Measurements from ENCODE around the gene ADAMTS14. TPM values are rescaled to one million over a fixed set of nuclear protein-coding genes. Genes with fewer than 3 reads are reported as not detected.

ADAMTS14 gene
- total RNA-seq, 4 donors from 2014 or later, result 0.15 to 0.51 (median 0.40) TPM

GRCh38 chr10:70678757-70679489 is 6.6 kb downstream of the ADAMTS14 start:
- Histone ChIP-seq H3K9me3 (no peaks in the 10 kb centered on the region), H3K4me3 (no peak overlapping the region), H3K4me1 (peaks cover 30% of the 10 kb centered on the region), H3K27ac (no peak overlapping the region), H3K36me3 (no peaks in the 10 kb centered on the region), H3K27me3 (peaks cover 8% of the 10 kb centered on the region)
- WGBS, result 80% methylated on average over 3 of the region's 3 CpGs
- no peak for DNase-seq (ENCODE audit: low spot score in 2 of 2)
- no peak for TF ChIP-seq CTCF (IDR thresholded peaks at IDR 0.05)
- TF ChIP-seq POLR2A (IDR thresholded peaks at IDR 0.05), result no peak
- TF ChIP-seq EP300 (IDR thresholded peaks at IDR 0.05), result no peak
- TF ChIP-seq POLR2AphosphoS5 (IDR thresholded peaks at IDR 0.05), result no peak

- Histone ChIP-seq H3K36me3 (no peaks in the 10 kb centered on the region), H3K27ac (no peak overlapping the region), H3K9me3 (no peaks in the 10 kb centered on the region), H3K4me3 (no peak overlapping the region), H3K27me3 (peaks cover 3% of the 10 kb centered on the region), H3K4me1 (peaks cover 24% of the 10 kb centered on the region)
- 69% methylated on average over 10 of the region's 10 CpGs for WGBS
- TF ChIP-seq EP300 (IDR thresholded peaks at IDR 0.05) (no peak), POLR2A (IDR thresholded peaks at IDR 0.05) (no peak), CTCF (IDR thresholded peaks at IDR 0.05) (no peak), POLR2AphosphoS5 (IDR thresholded peaks at IDR 0.05) (no peak)
- peak in 1 of 2 donors; percentile 78 for DNase-seq (ENCODE audit: low spot score in 2 of 2)
These were observed 7.2 kb downstream of the ADAMTS14 start for GRCh38 chr10:70679498-70679897.

GRCh38 chr10:70680899-70681730 is 8.8 kb downstream of the ADAMTS14 start:
- H3K4me3 ChIP-seq, result no peak overlapping the region
- H3K36me3 ChIP-seq, result no peaks in the 10 kb centered on the region
- H3K4me1 ChIP-seq, result peaks cover 12% of the 10 kb centered on the region
- no peak for TF ChIP-seq POLR2A (IDR thresholded peaks at IDR 0.05)
- TF ChIP-seq EP300 (IDR thresholded peaks at IDR 0.05), result no peak
- TF ChIP-seq POLR2AphosphoS5 (IDR thresholded peaks at IDR 0.05), result no peak
- TF ChIP-seq CTCF (IDR thresholded peaks at IDR 0.05), result no peak
- H3K27me3 ChIP-seq, result no peaks in the 10 kb centered on the region
- H3K27ac ChIP-seq, result no peak overlapping the region
- WGBS, result 71% methylated on average over 7 of the region's 11 CpGs
- H3K9me3 ChIP-seq, result no peaks in the 10 kb centered on the region
- no peak for DNase-seq (ENCODE audit: low spot score in 2 of 2)

GRCh38 chr10:70681731-70682005 is 9.4 kb downstream of the ADAMTS14 start:
- 100% methylated on average over 2 of the region's 2 CpGs for WGBS
- Histone ChIP-seq H3K27me3 (no peaks in the 10 kb centered on the region), H3K36me3 (no peaks in the 10 kb centered on the region), H3K27ac (no peak overlapping the region), H3K4me3 (no peak overlapping the region), H3K9me3 (no peaks in the 10 kb centered on the region), H3K4me1 (peaks cover 12% of the 10 kb centered on the region)
- no peak for DNase-seq (ENCODE audit: low spot score in 2 of 2)
- TF ChIP-seq POLR2A (IDR thresholded peaks at IDR 0.05), result no peak
- TF ChIP-seq POLR2AphosphoS5 (IDR thresholded peaks at IDR 0.05), result no peak
- no peak for TF ChIP-seq CTCF (IDR thresholded peaks at IDR 0.05)
- TF ChIP-seq EP300 (IDR thresholded peaks at IDR 0.05), result no peak

- Histone ChIP-seq H3K27me3 (no peaks in the 10 kb centered on the region), H3K4me1 (peaks cover 12% of the 10 kb centered on the region), H3K9me3 (no peaks in the 10 kb centered on the region), H3K36me3 (no peaks in the 10 kb centered on the region), H3K27ac (no peak overlapping the region), H3K4me3 (no peak overlapping the region)
- 63% methylated on average over 17 of the region's 20 CpGs for WGBS
- DNase-seq (ENCODE audit: low spot score in 2 of 2), result no peak
- TF ChIP-seq EP300 (IDR thresholded peaks at IDR 0.05) (no peak), POLR2A (IDR thresholded peaks at IDR 0.05) (no peak)
These were observed 10.8 kb downstream of the ADAMTS14 start for GRCh38 chr10:70682920-70683600.
